ENCODE measurements around the gene ARHGEF11. TPM values are rescaled to one million over a fixed set of nuclear protein-coding genes. Genes with fewer than 3 reads are reported as not detected.

ARHGEF11 gene
- total and polyA plus RNA-seq, 2 of the 4 experiments (the other 2 are of a cell fraction), result 16.8 to 17.2 TPM

- no peak overlapping the region for H4K5ac ChIP-seq (ENCODE audit: low read depth, low read length)
- no peak overlapping the region for H3K27ac ChIP-seq (ENCODE audit: insufficient read depth, low read length)
- TF ChIP-seq MAZ (IDR thresholded peaks at IDR 0.05; ENCODE audit: borderline replicate concordance, low read depth, low read length), result no peak
- no peak for TF ChIP-seq MAFK (IDR thresholded peaks at IDR 0.05; ENCODE audit: low read depth, low read length)
- no peak for TF ChIP-seq SMC3 (IDR thresholded peaks at IDR 0.05; ENCODE audit: low read depth, low read length)
- TF ChIP-seq, protein P1, sequence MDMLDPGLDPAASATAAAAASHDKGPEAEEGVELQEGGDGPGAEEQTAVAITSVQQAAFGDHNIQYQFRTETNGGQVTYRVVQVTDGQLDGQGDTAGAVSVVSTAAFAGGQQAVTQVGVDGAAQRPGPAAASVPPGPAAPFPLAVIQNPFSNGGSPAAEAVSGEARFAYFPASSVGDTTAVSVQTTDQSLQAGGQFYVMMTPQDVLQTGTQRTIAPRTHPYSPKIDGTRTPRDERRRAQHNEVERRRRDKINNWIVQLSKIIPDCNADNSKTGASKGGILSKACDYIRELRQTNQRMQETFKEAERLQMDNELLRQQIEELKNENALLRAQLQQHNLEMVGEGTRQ (IDR thresholded peaks at IDR 0.05; ENCODE audit: low read depth, low read length), result no peak
- TF ChIP-seq CHD1 (IDR thresholded peaks at IDR 0.05; ENCODE audit: low read depth, low read length), result no peak
- no peak for TF ChIP-seq FOS (IDR thresholded peaks at IDR 0.05; ENCODE audit: low read depth, low read length)
- TF ChIP-seq MXI1 (IDR thresholded peaks at IDR 0.05; ENCODE audit: borderline replicate concordance, low read depth, low read length), result no peak
- TF ChIP-seq NFE2L2 (IDR thresholded peaks at IDR 0.05; ENCODE audit: low read depth, low read length), result no peak
- no peak for TF ChIP-seq RCOR1 (IDR thresholded peaks at IDR 0.05; ENCODE audit: insufficient replicate concordance, low read length)
- no peak overlapping the region for H3K4me2 ChIP-seq (ENCODE audit: low read depth, low read length)
- H3K23ac ChIP-seq (ENCODE audit: low read depth, low read length), result no peak overlapping the region
- H3K27me3 ChIP-seq (ENCODE audit: control insufficient read depth, insufficient read depth, low read length), result peaks cover 70% of the 10 kb centered on the region
- no peak overlapping the region for H4K91ac ChIP-seq (ENCODE audit: insufficient read depth, low read depth, low read length)
- H3K4me3 ChIP-seq (ENCODE audit: insufficient read depth, low read depth, low read length), result no peak overlapping the region
- no peaks in the 10 kb centered on the region for H3K79me1 ChIP-seq (ENCODE audit: low read depth in 1 of 2, low read length in 2 of 2)
- no peak overlapping the region for H3K4ac ChIP-seq (ENCODE audit: low read depth, low read length)
- WGBS, 2 experiments (ENCODE audit: extremely low coverage in 2 of 2, insufficient read length in 1 of 2), result no CpG with 5 or more reads among the region's 6 CpGs
- no peak for ATAC-seq (ENCODE audit: low read depth)
- no peak overlapping the region for H2BK20ac ChIP-seq (ENCODE audit: low read depth, low read length)
- no peak overlapping the region for H2AK5ac ChIP-seq (ENCODE audit: low read depth, low read length)
- H2BK5ac ChIP-seq (ENCODE audit: low read depth, low read length, poor library complexity, severe bottlenecking), result no peak overlapping the region
- no peak for DNase-seq
- intact Hi-C loops (cut with micrococcal nuclease) (no loop called here), dilution Hi-C loops (cut with HindIII; ENCODE audit: low sequenced_read_pairs, unreplicated experiment) (no loop called here), in situ Hi-C loops (cut with MboI; ENCODE audit: low sequenced_read_pairs) (loop anchor here (10.0 kb wide), 1 partner anchor 192 kb away; no protein-coding TSS in a partner anchor)
- H2AFZ ChIP-seq (replicated peaks; ENCODE audit: low read length, poor library complexity), result no peak overlapping the region
- H3K14ac ChIP-seq (replicated peaks; ENCODE audit: low read depth, low read length), result no peak overlapping the region
- no peaks in the 10 kb centered on the region for H3K9me3 ChIP-seq (ENCODE audit: control insufficient read depth, insufficient read depth, low read length)
- H2BK15ac ChIP-seq (ENCODE audit: low read depth, low read length), result no peak overlapping the region
- no peaks in the 10 kb centered on the region; the same call in 1 of the 2 replicates for H4K20me1 ChIP-seq (ENCODE audit: insufficient read depth, low read length)
- no peak overlapping the region for H2AK9ac ChIP-seq (replicated peaks; ENCODE audit: low read depth, low read length, poor library complexity)
- H3K9me1 ChIP-seq (ENCODE audit: insufficient read depth, low read length), result no peaks in the 10 kb centered on the region
- CTCF ChIA-PET, result interaction anchor here (1.0 kb wide), 1 partner anchor 41 kb away, joined by 3 read pairs; no protein-coding TSS in a partner anchor
- no peak overlapping the region for H3K56ac ChIP-seq (ENCODE audit: extremely low read depth, insufficient read depth, low read length)
- H3K18ac ChIP-seq (ENCODE audit: low read depth, low read length), result no peak overlapping the region
- POLR2A ChIA-PET (ENCODE audit: unreplicated experiment), result no interaction called here
- H3K9ac ChIP-seq (ENCODE audit: low read depth, low read length), result no peak overlapping the region
- no peaks in the 10 kb centered on the region for H3K36me3 ChIP-seq (ENCODE audit: control insufficient read depth, insufficient read depth, low read length)
- H3K4me1 ChIP-seq (ENCODE audit: control insufficient read depth, insufficient read depth, low read length), result no peaks in the 10 kb centered on the region
- no peak overlapping the region for H2BK120ac ChIP-seq (ENCODE audit: low read depth, low read length)
- no TSS peak for BruUV-seq (replicated peaks)
- H4K8ac ChIP-seq (ENCODE audit: low read depth in 2 of 2, low read length in 2 of 2), result no peak overlapping the region
These were observed 158.8 kb downstream of the ARHGEF11 start for GRCh38 chr1:156886583-156887281.

Data from IMR-90 (cell line).